Parathyroid adenoma (tissue), 2 donors: ENCODE data around the gene BANP.

Experiments
- H2AFZ ChIP-seq: fragments of 300-600 bp; sonication (generic); one replicate; pipeline ENCODE4 v1.7.0; 2017; ENCODE audit warnings: antibody characterized with exemption, mild to moderate bottlenecking
- H3K27ac ChIP-seq: fragments of 300-600 bp; sonication (generic); one replicate; pipeline ENCODE4 v1.7.0; 2017
- H3K27me3 ChIP-seq: fragments of 300-600 bp; sonication (generic); one replicate; pipeline ENCODE4 v1.7.0; 2017; ENCODE audit warnings: low read length; ENCODE audit not compliant: control insufficient read depth, insufficient read depth
- H3K36me3 ChIP-seq: fragments of 300-600 bp; sonication (generic); one replicate; pipeline ENCODE4 v1.7.0; 2017; ENCODE audit warnings: low read length; ENCODE audit not compliant: control insufficient read depth, insufficient read depth
- H3K4me1 ChIP-seq: fragments of 300-600 bp; sonication (generic); one replicate; pipeline ENCODE4 v1.7.0; 2017; ENCODE audit warnings: control low read depth
- H3K4me2 ChIP-seq: fragments of 300-600 bp; sonication (generic); one replicate; pipeline ENCODE4 v1.7.0; 2017; ENCODE audit warnings: low read length
- H3K4me3 ChIP-seq: fragments of 300-600 bp; sonication (generic); one replicate; pipeline ENCODE4 v1.7.0; 2017; ENCODE audit warnings: low read depth, low read length
- H3K79me2 ChIP-seq: fragments of 300-600 bp; sonication (generic); one replicate; pipeline ENCODE4 v1.7.0; 2017; ENCODE audit warnings: control low read depth
- H3K9ac ChIP-seq: fragments of 300-600 bp; sonication (generic); one replicate; pipeline ENCODE4 v1.7.0; 2017; ENCODE audit warnings: mild to moderate bottlenecking
- H3K9me3 ChIP-seq: fragments of 300-600 bp; sonication (generic); one replicate; pipeline ENCODE4 v1.7.0; 2017; ENCODE audit warnings: low read length; ENCODE audit not compliant: control insufficient read depth
- TF ChIP-seq, protein P1 (sequence below): fragments of 300-600 bp; sonication (generic); IDR thresholded peaks from one replicate; pipeline ENCODE4 v1.7.0; 2017; ENCODE audit warnings: antibody characterized with exemption, mild to moderate bottlenecking
- donor health status: primary hyperparathyroidism.

Gene BANP

DNA sequence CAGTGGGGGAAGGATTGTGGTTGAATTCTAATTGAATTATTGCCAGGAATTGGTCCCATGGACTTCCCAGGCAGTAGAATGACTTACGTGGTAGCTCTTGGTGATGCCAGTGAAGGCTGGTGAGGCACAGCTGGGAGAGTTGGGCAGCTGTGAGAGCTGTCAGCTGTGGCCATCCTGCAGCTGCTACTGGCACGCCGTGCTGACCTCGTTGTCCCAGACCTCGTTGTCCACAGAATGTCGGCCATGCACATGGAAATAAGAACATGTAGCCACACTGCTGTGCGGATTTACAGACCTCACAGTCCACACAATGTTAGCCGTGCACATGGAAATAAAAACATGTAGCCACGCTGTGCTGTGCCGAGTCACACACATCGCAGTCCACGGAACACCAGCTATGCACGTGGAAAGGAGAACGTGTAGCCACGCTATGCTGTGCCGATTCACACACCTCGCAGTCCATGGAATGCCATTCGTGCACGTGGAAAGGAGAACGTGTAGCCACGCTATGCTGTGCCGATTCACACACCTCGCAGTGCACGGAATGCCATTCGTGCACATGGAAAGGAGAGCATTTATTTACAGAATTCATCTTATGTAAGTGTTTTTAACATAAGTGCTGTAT, 59.2 kb downstream of the BANP start:
- TF ChIP-seq, protein P1, sequence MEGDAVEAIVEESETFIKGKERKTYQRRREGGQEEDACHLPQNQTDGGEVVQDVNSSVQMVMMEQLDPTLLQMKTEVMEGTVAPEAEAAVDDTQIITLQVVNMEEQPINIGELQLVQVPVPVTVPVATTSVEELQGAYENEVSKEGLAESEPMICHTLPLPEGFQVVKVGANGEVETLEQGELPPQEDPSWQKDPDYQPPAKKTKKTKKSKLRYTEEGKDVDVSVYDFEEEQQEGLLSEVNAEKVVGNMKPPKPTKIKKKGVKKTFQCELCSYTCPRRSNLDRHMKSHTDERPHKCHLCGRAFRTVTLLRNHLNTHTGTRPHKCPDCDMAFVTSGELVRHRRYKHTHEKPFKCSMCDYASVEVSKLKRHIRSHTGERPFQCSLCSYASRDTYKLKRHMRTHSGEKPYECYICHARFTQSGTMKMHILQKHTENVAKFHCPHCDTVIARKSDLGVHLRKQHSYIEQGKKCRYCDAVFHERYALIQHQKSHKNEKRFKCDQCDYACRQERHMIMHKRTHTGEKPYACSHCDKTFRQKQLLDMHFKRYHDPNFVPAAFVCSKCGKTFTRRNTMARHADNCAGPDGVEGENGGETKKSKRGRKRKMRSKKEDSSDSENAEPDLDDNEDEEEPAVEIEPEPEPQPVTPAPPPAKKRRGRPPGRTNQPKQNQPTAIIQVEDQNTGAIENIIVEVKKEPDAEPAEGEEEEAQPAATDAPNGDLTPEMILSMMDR: no peak
- H3K27me3 ChIP-seq: no peaks in the 10 kb centered on the region
- H3K9ac ChIP-seq: no peak overlapping the region
- H3K79me2 ChIP-seq: peaks cover 16% of the 10 kb centered on the region
- H3K36me3 ChIP-seq: no peaks in the 10 kb centered on the region
- no peak overlapping the region for H3K27ac ChIP-seq
- H3K4me3 ChIP-seq: no peak overlapping the region
- H2AFZ ChIP-seq: no peak overlapping the region
- H3K4me2 ChIP-seq: no peak overlapping the region
- H3K9me3 ChIP-seq: no peaks in the 10 kb centered on the region
- H3K4me1 ChIP-seq: no peaks in the 10 kb centered on the region

GRCh38 chr16:88010968-88011483, 59.8 kb downstream of the BANP start:
- H3K4me2 ChIP-seq: no peak overlapping the region
- no peaks in the 10 kb centered on the region for H3K36me3 ChIP-seq

DNA sequence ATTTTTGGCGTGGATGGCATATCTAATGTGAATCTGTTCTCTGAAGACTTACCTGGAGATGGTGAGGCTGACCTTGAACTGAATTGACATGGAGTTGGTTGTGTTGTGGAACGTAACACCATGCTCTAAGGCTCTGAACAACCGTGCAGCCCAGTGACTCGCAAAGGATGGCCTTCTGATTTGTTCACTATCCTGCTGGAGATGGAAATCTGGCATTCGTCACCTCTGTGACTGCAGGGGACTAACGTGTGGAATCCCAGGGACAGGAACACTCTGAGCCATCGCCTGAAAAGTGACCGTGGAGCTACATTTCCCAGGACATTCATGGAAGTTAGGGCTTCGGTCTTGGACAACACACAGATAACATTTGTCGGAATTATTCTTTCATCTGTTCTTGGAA, 61.1 kb downstream of the BANP start:
- Histone ChIP-seq H3K36me3 (no peaks in the 10 kb centered on the region), H3K4me1 (no peaks in the 10 kb centered on the region), H3K9me3 (no peaks in the 10 kb centered on the region), H3K4me3 (no peak overlapping the region), H3K79me2 (peaks cover 16% of the 10 kb centered on the region), H3K4me2 (no peak overlapping the region), H3K27me3 (no peaks in the 10 kb centered on the region), H3K9ac (no peak overlapping the region), H3K27ac (no peak overlapping the region), H2AFZ (no peak overlapping the region)
- TF ChIP-seq, protein P1: no peak

More at GRCh38 chr16:88010968-88011483, 59.8 kb downstream of the BANP start:
- no peak overlapping the region for H2AFZ ChIP-seq
- H3K27me3 ChIP-seq: no peaks in the 10 kb centered on the region
- peaks cover 16% of the 10 kb centered on the region for H3K79me2 ChIP-seq
- no peak overlapping the region for H3K4me3 ChIP-seq
- no peak overlapping the region for H3K27ac ChIP-seq
- TF ChIP-seq, protein P1: no peak
- no peaks in the 10 kb centered on the region for H3K4me1 ChIP-seq
- H3K9ac ChIP-seq: no peak overlapping the region
- H3K9me3 ChIP-seq: no peaks in the 10 kb centered on the region

DNA sequence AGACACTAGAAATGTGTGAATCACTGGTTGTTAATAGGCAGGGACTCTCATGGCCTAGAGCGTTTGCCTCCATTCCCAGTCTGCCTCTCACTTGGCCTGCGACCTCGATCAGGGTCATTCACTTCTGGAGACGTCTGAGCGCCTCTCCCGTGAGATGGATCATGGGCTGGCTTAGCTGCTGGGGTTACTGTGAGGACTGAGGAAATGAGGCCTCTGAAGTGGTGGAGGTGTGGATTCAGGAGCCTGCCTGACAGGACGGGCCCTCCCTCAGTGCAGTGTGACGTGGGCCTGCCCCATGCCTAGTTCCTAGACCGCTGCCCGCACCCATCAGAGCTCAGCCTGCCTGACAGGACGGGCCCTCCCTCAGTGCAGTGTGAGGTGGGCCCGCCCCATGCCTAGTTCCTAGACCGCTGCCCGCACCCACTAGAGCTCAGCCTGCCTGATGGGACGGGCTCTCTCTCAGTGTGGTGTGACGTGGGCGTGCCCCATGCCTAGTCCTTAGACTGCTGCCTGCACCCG, 61.9 kb downstream of the BANP start:
- peaks cover 16% of the 10 kb centered on the region for H3K79me2 ChIP-seq
- no peaks in the 10 kb centered on the region for H3K36me3 ChIP-seq
- no peak overlapping the region for H3K9ac ChIP-seq

More for the DNA sequence above, 61.9 kb downstream of the BANP start:
- no peak overlapping the region for H3K4me2 ChIP-seq
- H2AFZ ChIP-seq: no peak overlapping the region
- H3K27ac ChIP-seq: no peak overlapping the region
- H3K4me1 ChIP-seq: no peaks in the 10 kb centered on the region
- no peaks in the 10 kb centered on the region for H3K9me3 ChIP-seq
- H3K4me3 ChIP-seq: no peak overlapping the region
- no peaks in the 10 kb centered on the region for H3K27me3 ChIP-seq
- TF ChIP-seq, protein P1: no peak
